Esophagus muscularis mucosa (tissue), 3 donors: ENCODE data around the gene DUOXA1.
"Not testable (repeated sequence)": the region's sequence is repeated elsewhere in the genome, so short reads cannot be mapped to it uniquely, and the experiment has no call there.

Experiments used
- POLR2A ChIP-seq: fragments of 450-650 bp; IDR thresholded peaks from one replicate; pipeline ENCODE4 v1.6.1; 2017; ENCODE audit warnings: antibody characterized with exemption, moderate library complexity, mild to moderate bottlenecking, low read depth
- POLR2AphosphoS5 ChIP-seq, 2 donors: sonication (generic); formaldehyde crosslinking; IDR thresholded peaks; one replicate each; pipeline ENCODE4 v1.6.1; 2017; ENCODE audit warnings: antibody characterized with exemption in 2 of 2
- TF ChIP-seq, protein P1 (sequence below), 3 experiments: fragments of 200-600 bp in 2 of 3; fragments of 450-650 bp in 1 of 3; sonication (generic) in 2 of 3; IDR thresholded peaks; one replicate each; pipeline ENCODE4 v1.5.1; 2017 to 2019; ENCODE audit warnings: antibody characterized with exemption in 3 of 3, mild to moderate bottlenecking in 2 of 3, moderate library complexity in 1 of 3

DNA sequence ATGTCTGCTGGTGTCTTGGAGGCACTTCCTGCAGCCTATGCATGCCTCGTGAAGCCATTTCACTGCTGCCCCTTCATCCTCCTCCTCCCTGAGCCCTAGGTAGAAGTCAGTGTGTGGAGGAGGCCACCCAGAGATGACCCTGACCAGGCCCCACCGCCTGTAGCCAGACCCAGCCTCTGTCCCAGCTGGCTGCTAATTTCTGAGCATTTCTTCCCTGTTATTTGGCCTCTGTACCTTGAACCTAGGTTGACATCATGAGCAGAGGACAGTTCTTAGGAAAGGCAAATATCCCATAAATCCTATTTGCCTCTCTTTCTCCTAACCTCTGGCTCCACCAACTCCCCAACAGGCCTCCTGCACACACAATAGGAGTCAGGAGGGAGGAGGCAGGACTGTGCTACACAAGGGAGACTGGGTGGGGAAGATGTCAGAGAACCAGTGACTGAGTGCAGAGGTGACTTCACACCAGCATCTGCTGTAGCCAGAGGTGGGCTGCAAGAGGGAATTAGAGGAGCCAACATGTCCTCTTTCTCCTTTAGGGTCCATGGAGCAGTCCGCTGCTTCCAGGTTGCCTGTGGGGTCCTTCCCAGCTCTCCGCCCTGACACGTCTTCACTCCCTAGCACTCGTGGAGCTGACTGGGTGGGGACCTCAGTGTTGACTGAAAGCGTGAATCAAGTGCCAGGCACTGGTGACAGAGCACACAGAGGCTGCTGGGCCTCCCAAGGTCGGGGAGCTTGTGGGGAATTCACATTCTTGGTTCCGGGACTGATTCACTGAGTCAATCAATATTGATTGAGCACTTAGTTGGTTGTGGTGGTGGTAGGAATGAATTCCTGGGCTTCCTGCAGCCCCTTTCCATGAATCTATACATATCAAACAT, 54.0 kb downstream of the DUOXA1 start:
- TF ChIP-seq, protein P1, sequence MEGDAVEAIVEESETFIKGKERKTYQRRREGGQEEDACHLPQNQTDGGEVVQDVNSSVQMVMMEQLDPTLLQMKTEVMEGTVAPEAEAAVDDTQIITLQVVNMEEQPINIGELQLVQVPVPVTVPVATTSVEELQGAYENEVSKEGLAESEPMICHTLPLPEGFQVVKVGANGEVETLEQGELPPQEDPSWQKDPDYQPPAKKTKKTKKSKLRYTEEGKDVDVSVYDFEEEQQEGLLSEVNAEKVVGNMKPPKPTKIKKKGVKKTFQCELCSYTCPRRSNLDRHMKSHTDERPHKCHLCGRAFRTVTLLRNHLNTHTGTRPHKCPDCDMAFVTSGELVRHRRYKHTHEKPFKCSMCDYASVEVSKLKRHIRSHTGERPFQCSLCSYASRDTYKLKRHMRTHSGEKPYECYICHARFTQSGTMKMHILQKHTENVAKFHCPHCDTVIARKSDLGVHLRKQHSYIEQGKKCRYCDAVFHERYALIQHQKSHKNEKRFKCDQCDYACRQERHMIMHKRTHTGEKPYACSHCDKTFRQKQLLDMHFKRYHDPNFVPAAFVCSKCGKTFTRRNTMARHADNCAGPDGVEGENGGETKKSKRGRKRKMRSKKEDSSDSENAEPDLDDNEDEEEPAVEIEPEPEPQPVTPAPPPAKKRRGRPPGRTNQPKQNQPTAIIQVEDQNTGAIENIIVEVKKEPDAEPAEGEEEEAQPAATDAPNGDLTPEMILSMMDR (IDR thresholded peaks at IDR 0.05) = not testable (repeated sequence)
- not testable (repeated sequence) for TF ChIP-seq POLR2AphosphoS5 (IDR thresholded peaks at IDR 0.05); POLR2A
